Panc1 (cell line): Measurements from ENCODE around the gene HMGA1.
A peak's percentile ranks its signal among the peaks of the same experiment; 100 is the strongest.

Experiments
- CTCF ChIP-seq: fragments of 450-650 bp; IDR thresholded peaks from 2 replicates; pipeline ENCODE4 v1.5.1; 2017; ENCODE audit warnings: mild to moderate bottlenecking
- POLR2AphosphoS5 ChIP-seq: IDR thresholded peaks from 2 replicates; pipeline ENCODE4 v1.6.1; 2012; ENCODE audit warnings: mild to moderate bottlenecking, low read depth, low read length, moderate library complexity
- SIN3A ChIP-seq: IDR thresholded peaks from 2 replicates; pipeline ENCODE4 v1.6.1; 2012; ENCODE audit warnings: low read depth, mild to moderate bottlenecking, low read length, moderate library complexity, borderline replicate concordance; ENCODE audit not compliant: insufficient read depth
- TCF7L2 ChIP-seq: IDR thresholded peaks from 2 replicates; pipeline ENCODE4 v1.6.1; 2011; ENCODE audit warnings: mild to moderate bottlenecking, low read depth, low read length, inconsistent platforms

GRCh38 chr6:34194772-34195171 is 41.9 kb upstream of the HMGA1 start:
- peak; percentile 50 for TF ChIP-seq CTCF
- TF ChIP-seq SIN3A, result no peak
- no peak for TF ChIP-seq POLR2AphosphoS5
- no peak for TF ChIP-seq TCF7L2
